ENCODE results near the gene CLSTN2.

CLSTN2 gene

DNA sequence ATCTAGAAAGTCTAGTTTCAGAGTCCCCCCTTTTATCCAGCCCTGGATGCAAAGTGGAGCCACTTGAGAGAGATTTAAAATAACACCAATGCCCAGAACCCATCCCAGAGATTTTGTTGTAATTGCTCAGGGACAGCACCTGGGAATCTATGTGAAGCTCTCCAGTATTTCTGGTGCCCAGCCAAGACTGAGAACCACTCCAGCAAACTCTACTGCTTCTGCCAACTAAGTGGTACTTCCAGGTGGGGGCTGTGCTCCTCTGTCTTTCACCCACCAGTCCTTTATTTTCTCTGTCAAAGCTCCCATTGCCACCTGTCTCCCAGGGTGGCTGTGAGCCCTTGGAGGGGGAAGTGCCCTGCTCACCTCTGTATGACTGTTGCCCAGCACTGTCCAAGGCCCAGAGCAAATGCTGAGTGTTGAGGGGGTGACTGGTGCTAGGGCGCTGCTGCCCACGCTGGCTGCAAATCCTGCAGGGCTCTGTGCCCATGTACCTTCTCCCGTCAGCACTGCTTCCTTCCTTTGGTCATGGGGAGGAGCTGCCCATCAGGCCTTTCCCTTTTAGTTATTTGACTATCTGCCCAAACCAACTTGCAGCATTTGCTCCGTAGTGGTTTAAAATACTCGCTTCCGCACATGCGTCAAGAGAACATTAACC lies 9.4 kb downstream of the CLSTN2 start:
- no peak for DNase-seq

DNA sequence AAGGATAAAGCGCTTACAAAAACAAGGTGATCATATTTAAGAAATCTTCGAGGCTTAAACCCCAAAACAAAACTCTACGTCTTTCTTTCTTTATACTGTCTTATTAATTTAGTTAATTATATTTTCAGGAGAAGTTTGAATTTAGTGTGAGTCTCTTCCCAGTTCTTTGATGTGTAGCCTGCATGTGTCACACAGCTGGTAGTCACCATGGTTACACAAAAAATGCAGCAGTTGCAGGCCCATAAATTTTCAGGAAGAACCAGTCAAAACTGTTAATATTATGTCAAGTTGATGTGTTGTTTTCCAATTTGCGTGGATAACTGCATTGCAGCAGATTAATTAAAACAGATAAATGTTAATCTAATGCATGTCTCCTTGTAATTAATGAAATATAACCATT lies 10.4 kb downstream of the CLSTN2 start:
- no peak for DNase-seq

DNA sequence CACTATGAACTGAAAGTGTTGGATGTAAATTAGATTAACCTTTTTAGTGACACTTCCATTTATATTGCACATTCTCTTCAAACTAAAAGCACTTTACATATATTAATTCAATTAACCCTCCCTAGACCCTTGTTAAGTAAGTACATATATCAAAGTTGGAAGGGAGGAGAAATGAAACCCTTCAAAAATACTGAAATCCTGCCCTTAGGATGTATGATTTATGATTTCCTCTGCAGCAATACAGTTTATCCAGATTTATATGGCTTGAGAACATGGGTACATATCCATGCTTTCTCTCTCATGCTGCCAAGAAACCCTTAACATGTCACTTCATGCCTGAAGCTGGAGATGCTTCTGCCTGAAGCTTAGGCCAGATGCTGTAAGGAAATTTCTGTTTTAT lies 11.0 kb downstream of the CLSTN2 start:
- DNase-seq = no peak

DNA sequence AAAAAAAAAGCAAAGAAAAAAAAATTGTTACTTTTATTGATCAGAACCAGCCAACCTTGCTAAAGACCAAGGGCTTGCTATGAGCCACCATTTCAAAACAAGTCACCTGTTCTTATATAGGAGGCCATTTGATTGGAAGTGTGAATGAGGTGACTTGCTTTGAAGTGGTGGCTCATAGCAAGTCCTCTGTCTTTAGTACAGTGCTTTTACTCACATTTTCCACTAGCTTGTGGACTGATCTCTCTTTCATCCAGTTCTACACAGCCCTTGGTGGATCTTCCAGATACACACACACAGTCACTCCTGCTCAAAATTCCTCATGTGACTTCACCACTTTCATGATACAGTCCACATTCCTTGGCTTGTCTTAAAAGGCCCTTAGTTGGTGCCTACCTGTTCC lies 13.5 kb downstream of the CLSTN2 start:
- DNase-seq = no peak

DNA sequence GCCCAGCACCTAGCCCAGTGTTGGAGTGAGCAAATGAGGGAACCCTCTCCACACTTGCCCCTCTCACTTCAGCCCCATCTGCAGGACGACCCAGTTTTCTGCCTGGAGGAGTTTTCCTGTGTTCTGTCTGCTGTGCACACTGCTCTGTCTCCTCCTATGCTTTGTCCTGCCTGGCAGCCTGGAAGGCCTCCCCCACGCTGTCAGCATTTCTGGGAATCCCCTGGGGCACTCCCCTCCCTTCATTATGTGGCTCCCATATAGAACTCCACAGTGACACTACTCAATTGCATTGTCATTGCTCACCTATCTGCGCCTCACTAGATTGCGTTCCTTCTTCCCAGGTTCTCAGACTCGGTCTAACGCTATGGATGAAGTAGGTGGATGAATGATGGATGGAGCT lies 13.9 kb downstream of the CLSTN2 start:
- no peak for DNase-seq

DNA sequence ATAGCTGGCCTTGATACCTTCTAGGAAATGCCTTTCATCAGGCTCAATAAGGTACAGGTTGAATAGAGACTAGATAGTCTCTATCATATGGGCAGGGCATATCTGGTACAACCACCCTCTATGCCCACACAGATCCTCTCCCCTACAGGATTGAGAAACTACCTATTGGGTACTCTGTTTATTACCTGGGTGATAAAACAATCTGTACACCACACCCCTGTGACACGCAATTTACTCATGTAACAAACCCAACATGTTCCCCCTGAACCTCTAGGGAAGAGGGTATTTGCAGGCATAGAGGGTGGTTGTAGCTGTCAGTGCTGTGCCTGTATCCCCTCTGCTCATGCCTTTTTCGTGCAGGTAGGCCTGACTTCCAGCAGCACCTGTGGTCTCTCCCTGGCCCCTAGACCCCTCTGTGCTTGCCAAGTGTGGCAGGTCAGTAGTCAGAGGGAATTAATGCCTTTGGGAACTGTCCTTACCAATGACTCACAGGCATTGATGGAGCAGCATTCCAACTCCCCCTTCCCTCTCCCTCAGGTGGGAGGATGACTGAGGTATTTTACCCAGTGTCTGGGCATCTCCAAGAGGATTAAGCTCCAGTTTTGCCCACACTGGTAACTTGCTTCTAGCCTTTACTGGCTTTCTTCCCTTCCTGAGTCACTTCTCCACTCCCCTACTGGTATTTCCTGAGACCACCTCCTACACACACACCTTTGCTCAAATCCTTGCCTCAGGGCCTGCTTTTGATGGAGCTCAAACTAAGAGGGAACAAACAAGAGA lies 18.3 kb downstream of the CLSTN2 start:
- no peak for DNase-seq

DNA sequence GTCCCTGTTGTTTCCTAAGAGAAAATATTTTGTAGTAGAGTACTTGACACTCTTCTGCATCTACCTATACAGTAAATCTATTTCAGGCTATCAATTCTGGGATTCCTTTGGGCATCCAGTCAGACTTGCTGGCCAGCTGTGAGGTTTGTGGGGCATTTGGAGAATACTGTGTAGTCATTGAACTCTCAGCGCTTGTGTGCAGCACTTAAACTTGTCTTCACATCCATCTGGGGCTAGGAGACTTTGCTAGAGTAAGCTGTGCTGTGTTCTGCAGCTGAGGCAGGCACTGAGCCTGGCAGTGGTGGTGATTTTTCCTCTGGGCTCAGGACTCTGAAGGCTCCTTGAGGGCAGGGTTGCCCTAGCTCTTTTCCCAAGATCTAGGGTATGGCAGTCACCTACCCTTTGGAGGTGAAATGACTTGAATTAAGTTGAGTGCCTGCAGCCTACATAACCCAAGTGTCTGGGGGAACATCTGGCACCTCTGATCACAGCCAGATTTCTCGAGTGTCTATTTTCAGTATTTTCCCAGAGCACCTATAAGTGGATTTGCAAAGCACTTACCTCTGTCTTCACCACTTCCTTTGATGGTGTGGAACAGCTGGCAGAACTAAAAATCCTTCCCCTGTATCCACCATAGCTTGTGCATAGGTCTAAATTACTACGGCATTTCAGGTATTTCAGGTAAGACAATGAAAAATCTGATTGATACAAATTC lies 19.3 kb downstream of the CLSTN2 start:
- no peak for DNase-seq

DNA sequence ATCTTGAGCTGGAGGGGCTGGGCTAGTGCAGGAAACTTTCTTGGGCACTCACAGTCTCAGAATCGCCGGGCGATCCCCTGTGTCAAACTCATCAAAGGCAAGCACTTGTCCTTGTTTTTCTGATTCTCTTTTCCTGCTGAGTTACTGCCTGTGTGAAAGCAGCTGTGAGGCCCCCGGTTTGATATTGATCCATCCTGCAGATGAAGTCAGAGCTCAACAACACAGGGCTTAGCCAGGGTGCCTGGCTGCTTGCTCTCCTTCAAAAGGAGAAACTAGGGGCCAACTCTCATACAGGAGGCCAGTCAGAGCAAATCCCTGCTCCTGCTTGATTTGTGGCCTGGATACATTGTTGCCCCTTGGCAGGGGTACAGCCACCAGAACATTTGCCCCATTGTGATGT lies 22.9 kb downstream of the CLSTN2 start:
- DNase-seq = no peak

DNA sequence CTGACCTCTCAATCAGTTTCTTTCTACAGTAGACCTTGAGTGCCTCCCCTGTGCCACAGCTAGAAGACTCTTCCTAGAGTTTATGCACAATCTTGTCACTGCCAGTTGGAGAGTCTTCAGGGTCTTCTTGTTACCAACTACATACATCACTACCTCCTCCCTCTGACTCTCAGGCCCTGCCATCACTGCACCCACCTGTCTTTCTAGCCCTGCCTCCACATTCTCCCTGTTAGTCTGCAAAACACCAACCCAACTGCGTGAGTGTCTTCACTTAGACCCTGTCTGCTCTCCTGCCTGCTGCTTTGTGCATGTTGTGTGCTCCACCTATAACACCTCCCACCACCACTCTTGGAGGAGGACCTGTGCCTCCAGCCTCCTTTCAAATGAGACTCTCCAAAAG lies 34.4 kb downstream of the CLSTN2 start:
- DNase-seq = no peak

DNA sequence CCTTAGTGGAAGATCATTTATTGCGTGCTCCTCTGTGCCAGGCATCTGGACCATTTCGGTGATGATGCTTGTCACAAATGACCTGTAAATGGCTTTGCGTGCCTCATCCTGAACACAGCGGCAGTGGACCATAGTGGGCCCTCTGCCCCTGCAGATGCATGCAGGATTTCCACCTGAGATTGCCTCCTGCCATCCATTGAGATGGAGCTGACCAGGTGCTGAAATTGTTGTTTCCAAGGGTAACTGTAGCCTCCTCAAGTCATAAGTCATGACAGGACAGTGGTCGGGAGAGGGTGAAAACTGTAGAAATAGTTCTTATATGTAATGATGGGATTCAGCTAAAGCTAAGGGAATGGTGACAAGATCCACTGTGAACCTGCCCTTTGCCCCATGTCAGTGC lies 35.5 kb downstream of the CLSTN2 start:
- DNase-seq = no peak

DNA sequence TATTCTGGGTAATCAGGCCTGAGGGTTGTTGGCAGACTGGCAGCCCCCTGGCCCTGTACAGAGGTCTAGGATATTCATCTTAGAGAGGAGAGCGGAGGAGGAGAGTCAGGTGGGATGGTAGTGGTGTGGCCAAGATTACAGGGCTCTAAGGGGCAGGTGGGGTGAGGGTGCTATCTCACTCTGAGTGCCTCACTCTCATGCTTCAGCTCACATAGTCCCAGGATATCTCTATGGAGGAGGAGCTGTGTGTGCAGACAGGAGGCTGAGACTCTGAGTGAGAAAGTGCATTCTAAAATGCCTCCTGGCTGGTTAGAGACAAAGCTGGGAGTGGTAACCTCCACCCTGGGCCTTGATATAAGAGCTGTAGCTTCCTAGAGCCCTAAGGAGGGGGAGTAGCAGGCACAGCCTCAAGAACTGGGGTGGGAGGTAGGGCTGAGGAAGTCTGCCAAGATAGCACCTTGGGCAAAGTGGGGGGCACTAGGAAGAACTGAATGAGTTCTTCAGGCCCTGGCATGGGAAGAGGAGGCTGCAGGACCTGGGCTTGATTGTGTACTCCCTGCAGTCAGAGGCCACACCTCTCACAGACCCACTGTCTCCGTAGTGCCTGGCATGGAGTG lies 39.9 kb downstream of the CLSTN2 start:
- DNase-seq = no peak

DNA sequence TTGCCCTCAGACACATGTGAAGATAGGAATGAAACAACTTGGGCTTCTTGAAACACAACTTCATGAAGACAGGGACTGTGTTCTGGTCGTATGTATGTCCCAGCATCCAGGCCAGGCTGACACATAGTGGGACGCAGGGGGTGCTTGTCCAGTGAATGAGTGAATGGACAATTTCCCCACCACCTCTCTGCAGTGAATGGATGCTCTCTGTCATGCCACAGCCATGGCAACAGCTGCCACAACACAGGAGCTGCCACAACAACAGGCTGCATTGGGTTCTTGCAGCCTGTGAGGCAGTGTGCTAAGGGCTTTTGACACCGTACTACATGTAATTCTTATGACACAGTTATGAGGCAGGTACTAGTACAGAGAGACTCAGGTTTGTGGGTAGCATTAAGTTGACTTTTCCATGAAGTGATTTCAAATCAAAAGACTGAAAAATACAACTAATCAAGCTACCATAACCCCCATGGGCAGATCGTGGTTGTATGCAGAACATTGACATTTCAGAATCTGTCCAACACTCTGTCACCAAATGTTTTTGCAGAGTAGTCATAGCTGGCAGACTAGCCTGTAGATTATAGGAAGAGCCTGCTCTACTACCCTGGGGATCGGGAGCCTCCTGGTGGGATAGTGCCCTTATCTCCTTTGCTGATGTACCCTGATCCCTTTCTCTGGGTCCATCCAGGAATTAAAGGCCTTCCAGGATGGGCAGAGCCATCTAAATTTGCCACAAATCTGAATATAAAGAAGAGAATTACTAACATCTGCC lies 40.8 kb downstream of the CLSTN2 start:
- no peak for DNase-seq

DNA sequence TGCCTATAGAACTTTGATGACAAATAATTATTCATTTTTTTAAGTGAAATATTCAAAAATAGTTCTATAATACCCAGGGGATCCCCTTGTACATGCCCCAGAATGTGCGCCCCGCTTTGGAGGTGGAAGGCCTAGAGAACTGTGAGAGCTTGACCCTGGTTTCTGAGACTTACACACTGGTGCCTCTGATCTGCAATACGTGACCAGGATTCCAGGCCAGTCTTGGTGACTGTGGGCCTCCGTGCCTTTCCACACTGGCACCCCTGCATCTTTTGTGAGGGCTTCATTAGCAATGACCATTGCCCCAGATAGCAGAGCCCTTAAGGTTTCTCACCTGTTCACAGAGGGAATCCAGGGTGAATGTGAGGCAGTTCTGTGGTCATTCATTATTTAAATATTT lies 44.0 kb downstream of the CLSTN2 start:
- no peak for DNase-seq

DNA sequence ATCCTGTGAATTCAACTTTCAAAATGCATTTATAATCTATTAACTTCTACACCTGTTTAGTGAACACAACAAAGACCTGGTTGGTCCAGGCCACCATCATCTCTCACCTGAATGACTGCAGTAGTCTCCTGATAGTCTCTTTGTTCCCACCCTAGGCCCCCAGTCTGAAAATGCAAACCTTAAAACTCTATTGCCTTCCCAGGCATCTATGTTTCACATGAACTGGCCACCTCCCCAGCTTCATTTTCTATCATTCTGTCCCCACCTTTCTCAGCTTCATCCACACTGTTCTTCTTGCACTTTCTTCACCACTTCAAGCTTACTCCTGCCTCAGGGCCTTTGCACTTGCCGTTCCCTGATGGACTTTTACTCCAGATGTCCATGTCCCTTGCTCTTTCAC lies 45.0 kb downstream of the CLSTN2 start:
- DNase-seq = no peak

DNA sequence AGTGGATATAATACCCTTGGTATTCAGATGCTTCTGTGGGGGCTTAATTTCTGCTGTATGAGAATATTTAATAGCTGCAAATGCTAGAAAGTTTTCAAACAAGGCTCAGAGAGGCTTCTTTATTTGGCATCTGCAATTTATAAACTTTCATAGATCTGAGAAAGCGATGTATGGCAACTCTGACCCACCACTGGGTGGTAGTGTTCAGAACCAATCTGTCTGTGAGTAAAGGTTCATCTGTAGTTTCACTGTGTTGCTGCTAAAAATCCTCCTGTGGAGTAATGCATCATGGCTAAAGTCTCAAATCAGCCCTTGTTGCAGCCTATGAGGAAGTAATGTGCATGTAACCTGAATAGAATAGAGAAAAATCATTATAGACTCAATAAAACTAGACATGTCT lies 47.4 kb downstream of the CLSTN2 start:
- no peak for DNase-seq

DNA sequence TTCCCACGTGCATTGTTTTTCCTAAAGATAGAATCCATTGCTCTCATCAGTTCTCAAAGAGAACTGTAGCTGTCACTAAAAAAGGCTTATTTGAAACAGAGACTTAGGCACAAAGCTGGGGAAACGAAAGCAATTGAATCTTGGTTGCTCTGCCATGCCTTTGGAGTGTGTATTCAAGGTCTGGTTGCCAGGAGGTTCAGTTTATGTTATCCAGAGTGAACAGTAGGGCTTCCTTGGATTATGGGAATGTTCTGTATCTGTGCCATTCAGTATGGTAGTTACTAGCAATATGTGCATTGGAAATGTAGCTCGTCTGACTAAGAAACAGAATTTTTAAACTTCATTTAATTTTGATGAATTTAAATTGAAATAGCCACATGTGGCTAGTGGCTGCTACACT lies 50.6 kb downstream of the CLSTN2 start:
- no peak for DNase-seq

DNA sequence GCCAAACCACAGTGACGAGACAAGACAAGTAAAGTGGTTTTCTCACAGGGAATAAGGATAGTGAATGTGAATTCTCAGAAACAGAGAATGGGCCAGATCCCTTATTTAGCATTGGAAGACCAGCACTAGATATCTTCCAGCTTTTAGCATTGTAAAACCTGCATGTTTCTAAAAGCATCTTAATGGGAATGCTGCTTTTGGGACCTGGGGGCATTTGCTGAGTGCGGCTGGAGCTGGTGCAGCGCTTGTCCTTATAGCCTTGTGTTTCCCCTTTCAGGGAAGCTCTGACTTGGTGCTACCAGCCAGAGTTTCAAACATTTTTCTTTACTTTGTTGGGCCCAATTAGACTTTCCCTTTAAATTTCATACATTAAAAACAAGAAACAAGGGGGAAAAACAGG lies 52.9 kb downstream of the CLSTN2 start:
- DNase-seq = no peak

DNA sequence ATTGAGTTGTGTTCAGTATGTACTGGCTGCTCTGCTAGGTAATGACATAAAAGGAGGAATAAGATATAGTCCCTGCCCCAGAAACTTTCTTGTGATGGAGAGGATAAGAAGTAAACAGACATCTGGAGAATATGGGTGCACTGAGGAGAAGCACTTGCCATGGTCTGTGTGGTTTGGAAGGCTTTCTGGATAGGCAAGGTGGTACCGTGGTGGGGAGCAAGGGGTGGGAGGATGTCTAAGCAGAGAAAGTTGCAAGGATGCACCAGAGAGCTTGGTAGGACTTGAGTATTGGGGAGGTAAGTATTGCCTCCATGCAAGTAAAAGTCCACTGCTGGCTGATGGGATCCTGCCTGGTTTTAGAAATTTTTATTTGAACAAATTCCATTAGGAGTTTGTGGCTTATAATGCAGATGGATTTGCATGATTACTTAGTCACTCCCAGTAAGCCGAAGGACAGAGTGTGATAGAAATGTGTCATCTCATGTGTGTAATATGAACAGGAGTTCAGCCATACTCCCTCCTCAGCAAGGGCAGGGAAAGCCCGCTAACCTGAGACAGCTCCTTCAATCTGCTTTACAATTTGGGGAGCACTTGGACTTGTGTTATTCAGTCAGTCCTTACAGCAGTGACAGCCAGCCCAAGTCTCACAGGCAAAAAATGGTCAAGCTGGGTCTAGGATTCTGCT lies 53.6 kb downstream of the CLSTN2 start:
- DNase-seq = no peak

DNA sequence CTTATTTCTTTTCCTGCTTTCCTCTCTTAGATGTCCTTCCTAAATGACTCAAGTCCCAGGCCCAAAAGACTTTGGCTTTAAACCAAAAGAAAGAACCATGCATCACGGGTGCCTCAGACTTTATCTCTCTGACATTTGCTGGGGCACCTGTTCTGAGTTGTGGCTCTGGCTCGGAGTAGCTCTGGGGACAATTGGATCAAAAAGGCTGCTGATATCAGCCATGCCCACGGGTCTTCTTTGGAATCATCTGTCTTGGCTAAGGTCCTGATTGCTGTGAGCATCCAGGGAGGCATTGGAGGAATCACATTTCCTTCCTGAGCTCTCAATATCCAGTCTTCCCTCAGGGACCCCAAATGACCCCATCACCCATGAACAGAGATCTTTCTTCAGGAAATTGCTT lies 59.9 kb downstream of the CLSTN2 start:
- DNase-seq = no peak

DNA sequence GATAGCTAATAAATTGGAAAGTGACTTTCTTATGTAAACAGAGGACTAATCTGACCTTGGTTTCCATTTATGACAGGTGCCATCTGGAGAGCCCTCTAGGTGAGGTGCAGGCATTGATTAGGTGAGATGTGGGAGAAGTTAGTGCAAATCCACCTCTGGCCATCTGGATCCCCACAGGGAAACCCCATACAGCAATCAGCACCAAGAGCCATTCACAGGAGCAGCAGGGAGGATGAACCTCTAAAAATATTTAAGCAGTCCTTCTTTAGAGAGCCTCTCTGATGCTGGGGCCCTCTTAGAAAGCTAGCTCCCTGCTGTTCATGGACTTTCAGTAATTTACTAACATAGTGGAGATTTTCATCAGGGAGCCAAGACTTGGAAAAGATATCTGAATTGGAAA lies 69.3 kb downstream of the CLSTN2 start:
- no peak for DNase-seq

DNA sequence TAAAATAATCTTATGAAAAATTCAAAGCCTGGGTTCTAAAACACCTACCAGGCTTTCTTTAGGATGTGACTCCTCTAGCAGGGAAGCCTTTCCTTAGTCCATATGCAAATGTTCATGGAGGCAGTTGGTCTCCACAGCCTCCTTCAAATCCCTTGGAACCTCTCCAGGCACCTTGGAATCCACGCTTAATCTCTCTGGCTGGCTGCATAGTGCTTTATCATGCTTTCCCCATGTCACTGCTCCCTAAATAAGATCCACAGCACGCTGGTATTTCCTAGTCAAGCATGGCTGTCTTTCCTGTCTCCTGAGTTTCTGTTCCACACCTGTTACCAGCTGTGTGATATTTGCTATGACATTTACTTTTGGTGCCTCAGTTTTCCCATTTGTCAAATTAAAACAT lies 71.3 kb downstream of the CLSTN2 start:
- no peak for DNase-seq

DNA sequence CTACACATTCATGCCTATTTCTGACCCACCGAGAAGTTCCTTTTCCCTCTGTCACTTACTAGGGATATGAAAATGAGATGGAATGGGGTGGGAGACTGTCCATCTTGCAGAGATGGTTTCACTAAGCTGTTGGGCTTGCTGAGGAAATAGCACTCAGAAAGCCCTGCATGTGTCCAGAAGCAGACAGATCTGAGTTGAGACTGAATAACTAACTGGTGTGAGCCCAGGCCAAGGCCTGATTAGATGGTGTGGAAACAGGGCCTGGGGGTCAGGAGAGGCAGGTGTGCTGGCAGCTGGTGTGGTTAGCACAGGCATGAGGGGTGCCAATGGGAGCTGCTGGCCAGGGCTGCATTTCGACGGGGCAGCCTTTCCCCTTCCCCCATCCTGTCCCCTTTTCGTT lies 72.1 kb downstream of the CLSTN2 start:
- DNase-seq = no peak
